ENCODE data around the gene JAKMIP1. TPM values are rescaled to one million over a fixed set of nuclear protein-coding genes. Genes with fewer than 3 reads are reported as not detected.
A peak's percentile ranks its signal among the peaks of the same experiment; 100 is the strongest.

Gene JAKMIP1
- total RNA-seq, 1 experiment from 2014 or later: not detected

DNA sequence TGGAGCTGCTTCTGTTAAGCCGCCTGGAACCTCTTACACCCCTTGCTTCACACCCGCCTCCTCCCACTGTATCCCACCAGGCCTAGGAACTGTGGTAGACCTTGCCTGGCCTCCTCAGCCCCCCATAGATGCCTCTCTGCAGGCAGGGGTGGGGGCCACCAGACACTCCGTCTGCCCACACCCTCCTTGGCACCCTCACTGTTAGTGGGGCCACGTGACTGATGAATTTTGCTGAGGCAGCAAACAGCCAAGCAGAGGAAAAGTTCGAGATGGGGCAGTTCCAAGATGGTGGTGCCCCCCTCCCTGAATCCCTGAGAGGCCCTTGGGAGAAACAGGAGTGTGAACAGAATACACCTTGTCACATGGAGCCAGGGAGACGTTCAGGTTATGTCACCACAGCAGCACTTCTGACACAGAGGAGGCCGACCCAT, 141.0 kb downstream of the JAKMIP1 start:
- no peak for DNase-seq
- Histone ChIP-seq H3K27me3 (no peaks in the 10 kb centered on the region), H3K4me3 (no peak overlapping the region), H3K9me3 (no peaks in the 10 kb centered on the region), H3K36me3 (no peaks in the 10 kb centered on the region)

DNA sequence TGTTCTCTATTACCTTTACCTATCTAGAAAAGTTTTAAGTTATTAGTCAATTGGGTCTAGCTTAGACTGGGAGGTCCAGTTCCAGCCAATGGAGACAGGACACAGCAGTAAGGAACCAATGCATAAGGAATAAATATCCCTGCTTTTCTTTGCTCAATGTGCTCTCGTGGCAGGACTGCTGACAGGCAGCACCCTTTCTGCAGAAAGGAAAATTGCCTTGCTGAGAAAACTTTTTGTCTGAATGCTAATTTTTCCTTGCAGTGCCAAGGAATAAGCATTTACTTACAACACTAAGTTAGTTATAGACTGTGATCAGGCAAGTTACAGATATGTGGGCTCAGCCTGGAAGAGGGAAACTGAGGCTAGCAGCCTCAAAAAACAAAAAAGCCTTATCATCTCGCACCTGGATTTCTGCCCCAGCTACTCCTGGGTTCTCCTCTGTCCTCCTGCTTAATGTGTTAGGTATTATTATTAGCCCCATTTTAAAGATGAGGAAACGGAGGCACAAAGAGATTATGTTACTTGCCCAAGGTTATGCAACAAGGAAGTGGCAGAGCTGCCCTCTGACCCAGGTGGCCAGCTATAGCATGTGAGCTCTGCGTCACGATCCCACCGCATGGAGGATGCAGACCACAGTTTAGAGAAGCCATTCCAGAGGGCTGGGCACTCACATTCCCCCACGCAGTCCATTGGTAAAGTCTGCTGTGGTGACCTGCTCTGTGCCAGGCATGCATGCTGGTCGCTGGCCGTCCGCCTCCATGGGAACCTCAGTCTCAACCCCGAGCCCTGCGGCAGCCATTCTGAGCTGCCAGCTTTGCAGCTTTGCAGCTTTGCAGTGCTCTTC, 141.6 kb downstream of the JAKMIP1 start:
- no peaks in the 10 kb centered on the region for H3K27me3 ChIP-seq
- H3K4me3 ChIP-seq: no peak overlapping the region
- DNase-seq: no peak
- no peaks in the 10 kb centered on the region for H3K36me3 ChIP-seq
- H3K9me3 ChIP-seq: no peaks in the 10 kb centered on the region

DNA sequence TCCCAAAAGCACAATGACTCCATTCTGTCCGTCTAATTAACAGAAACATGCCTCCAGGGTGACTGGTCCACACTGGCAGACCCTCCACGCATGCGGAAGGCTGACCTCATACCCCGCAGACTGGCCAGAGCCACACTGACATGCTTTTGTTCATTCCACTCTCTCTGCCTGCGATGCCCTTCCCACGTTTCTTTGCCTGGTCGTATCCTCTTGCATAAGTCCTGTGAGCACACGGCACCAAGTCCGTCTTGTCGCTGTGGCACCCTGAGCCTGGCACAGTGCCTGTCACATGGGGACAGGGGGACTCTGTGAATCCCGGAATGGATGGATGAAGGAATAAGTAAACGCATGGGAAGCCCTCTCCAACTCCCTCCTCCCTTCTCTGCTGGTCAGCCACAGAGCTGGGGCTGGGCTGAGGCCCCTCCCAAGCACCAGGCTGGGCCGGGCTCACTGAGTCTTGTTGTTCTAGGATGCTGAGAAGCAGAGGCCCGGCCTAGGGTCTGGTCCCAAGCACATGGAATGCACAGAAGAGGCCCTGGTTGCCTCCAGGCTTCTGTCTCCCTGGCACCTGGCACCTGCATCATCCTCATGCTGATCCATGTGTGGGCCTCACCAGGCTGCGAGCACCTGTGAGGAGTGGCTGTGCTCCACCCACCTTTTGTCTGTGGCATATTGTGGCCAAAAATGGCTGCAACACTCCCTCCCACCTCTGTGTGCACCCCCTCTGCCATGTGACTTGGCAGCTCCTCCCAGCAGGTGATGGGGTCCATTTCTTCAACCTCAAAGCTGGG, 143.2 kb downstream of the JAKMIP1 start:
- Histone ChIP-seq H3K36me3 (no peaks in the 10 kb centered on the region), H3K4me3 (no peak overlapping the region), H3K9me3 (no peaks in the 10 kb centered on the region), H3K27me3 (no peaks in the 10 kb centered on the region)
- DNase-seq: no peak

DNA sequence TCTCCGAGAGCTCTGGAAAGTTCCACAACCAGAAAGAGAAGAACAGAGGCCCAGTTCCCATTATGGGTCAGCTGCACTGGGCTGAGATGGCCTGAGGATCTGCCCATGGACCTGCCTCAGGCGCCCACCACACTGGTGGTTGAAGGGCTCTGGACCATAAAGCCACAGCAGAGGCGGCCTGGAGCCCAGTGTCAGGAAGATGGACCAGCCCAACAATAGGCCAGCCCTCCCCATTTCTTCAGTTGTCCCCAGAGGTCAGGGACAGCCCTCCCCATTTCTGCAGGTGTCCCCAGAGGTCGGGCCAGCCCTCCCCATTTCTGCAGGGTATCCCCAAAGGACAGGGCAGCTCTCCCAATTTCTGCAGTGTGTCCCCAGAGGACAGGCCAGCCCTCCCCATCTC, 144.9 kb downstream of the JAKMIP1 start:
- DNase-seq: no peak
- H3K27me3 ChIP-seq: no peaks in the 10 kb centered on the region
- no peaks in the 10 kb centered on the region for H3K9me3 ChIP-seq
- no peaks in the 10 kb centered on the region for H3K36me3 ChIP-seq
- H3K4me3 ChIP-seq: no peak overlapping the region

DNA sequence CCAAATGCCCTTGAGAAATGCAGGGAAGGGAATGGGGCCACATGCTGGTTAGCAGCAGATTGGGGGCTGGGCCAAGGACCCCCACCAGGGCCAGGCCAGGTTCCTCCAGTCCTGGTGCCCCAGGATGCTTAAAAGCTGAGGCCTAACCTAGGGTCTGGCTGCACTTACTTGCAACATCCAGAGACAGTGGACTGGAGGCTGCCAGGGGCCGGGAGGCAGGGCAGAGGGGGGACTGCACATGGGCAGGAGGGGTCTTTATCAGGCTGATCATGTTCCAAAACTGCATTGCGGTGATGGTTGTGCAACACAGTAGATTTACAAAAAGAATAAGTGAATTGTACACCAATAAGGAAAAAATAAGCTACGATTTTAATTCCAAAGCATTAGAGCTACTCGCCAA, 145.3 kb downstream of the JAKMIP1 start:
- H3K36me3 ChIP-seq: no peaks in the 10 kb centered on the region
- H3K27me3 ChIP-seq: no peaks in the 10 kb centered on the region
- H3K9me3 ChIP-seq: no peaks in the 10 kb centered on the region
- H3K4me3 ChIP-seq: no peak overlapping the region
- DNase-seq: no peak

DNA sequence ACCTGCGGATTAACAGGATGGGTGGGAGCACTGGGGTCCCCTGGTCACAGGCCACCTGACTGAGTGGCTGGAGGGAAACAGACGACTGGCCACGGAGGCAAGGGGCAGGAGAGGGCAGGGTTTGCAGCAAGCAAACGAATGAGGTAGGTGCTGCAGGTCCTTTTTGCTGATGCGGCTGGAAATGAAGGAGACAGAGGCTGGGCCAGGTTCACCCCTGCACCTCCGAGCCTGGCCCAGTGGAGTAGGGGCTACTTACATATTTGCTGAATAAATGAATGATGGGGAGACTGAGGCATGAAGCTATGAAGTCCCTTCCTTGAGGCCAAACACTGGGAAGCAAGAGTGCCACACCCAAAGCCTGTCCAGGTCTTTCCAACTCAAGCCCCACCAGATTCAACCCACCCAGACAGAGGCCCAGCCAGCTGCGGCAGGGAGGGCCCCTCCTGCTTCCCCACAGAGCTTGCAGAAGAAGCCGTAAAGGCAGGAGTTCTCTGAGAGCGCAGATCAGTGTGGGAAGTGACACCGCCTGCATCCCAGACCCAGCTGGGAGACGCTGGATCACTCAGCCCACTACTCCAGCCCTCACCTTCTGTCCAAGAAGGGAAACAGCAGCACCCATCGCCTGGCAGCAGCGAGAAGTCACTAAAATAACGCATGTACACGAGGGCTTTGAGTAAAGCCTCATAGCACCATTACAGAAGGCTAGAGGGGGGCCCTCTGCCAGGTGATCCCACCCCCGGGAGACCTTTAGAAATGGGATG, 146.0 kb downstream of the JAKMIP1 start:
- Histone ChIP-seq H3K4me3 (no peak overlapping the region), H3K27me3 (no peaks in the 10 kb centered on the region), H3K9me3 (no peaks in the 10 kb centered on the region), H3K36me3 (no peaks in the 10 kb centered on the region)
- no peak for DNase-seq

DNA sequence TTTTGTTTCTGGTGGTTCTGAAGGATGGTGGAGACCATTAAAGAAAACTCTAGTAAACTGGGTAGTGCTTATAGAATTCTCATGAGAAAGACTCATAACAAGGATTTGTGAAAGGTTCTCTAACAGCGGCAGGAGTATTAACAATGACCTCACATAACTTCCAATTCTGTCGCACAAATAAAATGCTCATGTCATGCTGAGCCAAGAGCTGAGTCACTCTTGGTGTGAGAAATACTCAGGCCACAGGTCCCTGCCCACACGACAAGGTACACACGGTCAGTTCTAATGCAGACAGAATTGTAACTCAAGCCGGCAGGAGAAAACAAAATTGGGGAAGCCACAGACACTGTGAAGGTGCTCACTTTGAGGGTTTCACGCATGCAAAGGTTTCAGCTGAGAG, 147.7 kb downstream of the JAKMIP1 start:
- Histone ChIP-seq H3K27me3 (no peaks in the 10 kb centered on the region), H3K36me3 (no peaks in the 10 kb centered on the region), H3K4me3 (no peak overlapping the region), H3K9me3 (no peaks in the 10 kb centered on the region)
- no peak for DNase-seq

DNA sequence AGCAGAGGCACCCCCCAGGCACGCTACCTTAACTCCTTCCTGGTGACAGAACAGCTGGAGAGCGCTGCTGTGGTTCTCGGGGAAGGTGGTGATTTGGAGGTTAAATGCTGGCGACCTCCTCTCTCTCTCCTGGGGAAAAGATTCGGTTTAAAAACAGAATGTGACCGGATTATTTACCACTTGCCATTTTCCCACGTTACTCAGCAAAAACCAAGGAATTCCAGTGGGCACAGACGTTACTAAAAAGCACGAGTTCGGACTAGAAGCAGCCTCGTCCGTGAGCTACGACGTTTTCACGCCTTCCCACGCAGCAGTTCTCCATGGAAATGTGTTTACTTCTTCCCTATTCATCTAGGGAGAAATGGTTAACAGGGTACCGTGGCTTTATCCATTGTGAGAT, 149.8 kb downstream of the JAKMIP1 start:
- no peaks in the 10 kb centered on the region for H3K27me3 ChIP-seq
- H3K36me3 ChIP-seq: no peaks in the 10 kb centered on the region
- H3K9me3 ChIP-seq: no peaks in the 10 kb centered on the region
- no peak overlapping the region for H3K4me3 ChIP-seq
- DNase-seq: no peak

DNA sequence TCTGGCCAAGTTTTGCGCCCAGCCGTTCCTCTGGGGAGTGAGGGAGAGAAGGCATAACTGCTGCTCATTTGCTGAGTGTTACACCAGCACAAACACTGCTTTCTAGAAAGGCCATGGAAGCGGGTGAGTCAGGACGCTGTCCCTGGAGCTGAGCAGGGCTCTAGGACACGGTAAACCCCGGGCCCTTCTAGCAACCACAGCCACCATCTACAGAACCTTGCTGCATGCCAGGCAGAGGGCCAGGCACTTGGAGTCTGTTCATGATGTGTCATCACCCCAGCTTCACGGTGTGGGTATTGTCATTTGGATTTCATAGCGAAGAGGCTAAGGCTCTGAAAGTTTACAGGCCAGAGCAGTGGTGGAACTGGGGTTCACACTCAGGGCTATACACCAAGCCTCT, 150.4 kb downstream of the JAKMIP1 start:
- Histone ChIP-seq H3K4me3 (no peak overlapping the region), H3K36me3 (no peaks in the 10 kb centered on the region), H3K27me3 (no peaks in the 10 kb centered on the region), H3K9me3 (no peaks in the 10 kb centered on the region)
- peak; percentile 46 for DNase-seq

DNA sequence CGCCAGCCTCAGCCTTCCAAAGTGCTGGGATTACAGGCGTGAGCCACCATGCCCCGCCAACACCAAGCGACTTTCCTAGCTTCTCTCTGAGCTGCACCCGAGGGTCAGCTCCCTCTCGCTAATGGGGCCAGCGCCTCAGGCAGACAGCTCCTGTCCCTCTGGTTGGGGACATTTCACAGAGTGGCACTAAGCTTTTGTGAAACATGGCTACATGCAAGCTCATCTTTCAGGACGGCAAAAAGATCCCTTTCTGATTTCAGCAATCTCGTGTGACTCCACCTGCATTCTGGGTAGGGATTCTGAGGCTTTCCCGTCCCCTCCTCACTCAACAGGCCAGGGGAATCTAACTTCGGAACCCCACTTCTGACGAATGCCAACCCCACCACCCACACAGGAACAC, 151.1 kb downstream of the JAKMIP1 start:
- H3K9me3 ChIP-seq: no peaks in the 10 kb centered on the region
- H3K36me3 ChIP-seq: no peaks in the 10 kb centered on the region
- no peak for DNase-seq
- no peak overlapping the region for H3K4me3 ChIP-seq
- H3K27me3 ChIP-seq: no peaks in the 10 kb centered on the region

DNA sequence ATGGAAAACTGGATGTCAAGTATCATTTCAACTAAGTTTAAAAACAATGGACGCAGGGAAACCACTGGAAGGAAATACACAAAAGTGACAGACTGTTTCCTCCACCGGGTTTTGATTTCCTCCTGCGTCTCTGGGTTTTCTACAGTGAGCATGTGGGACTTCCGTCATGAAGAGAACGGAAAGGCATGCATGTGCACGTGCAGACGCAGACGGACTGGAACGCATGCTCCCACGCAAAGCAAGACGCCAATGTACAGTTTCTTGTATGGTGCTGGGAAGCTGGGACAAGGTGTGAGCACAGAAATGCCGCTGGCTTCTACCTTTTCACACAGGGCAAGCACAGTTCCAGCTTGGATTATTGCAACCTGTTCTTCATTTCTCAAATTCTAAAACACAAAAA, 151.8 kb downstream of the JAKMIP1 start:
- H3K4me3 ChIP-seq: no peak overlapping the region
- DNase-seq: no peak
- no peaks in the 10 kb centered on the region for H3K27me3 ChIP-seq

DNA sequence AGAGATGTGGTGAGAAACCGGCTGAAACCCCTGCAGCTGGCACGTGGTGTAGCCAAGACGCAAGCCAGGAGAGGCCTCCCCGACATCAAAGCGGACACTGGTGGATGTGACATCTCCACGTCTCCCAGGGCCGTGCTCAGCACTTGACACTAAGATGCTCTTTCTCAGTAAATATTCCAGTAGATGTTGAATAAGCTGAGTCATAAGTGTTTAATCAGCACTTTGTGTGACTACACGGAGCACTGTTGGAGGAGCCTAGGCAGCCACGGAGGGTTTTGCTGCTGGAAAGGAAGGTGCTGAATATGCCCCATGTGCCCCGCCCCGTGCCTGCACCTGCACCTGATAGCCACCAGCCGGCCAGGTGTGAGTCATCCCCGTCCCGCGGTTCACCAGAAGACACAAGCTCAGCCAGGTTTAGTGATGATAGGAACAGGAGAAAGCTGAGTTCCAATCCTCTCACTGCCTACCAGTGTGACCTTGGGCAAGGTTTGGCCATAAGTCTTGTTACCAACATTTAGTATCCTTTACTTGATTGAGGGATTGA, 153.1 kb downstream of the JAKMIP1 start:
- Histone ChIP-seq H3K36me3 (no peaks in the 10 kb centered on the region), H3K9me3 (no peaks in the 10 kb centered on the region)
- DNase-seq: no peak

More for the DNA sequence above, 151.8 kb downstream of the JAKMIP1 start:
- Histone ChIP-seq H3K9me3 (no peaks in the 10 kb centered on the region), H3K36me3 (no peaks in the 10 kb centered on the region)

DNA sequence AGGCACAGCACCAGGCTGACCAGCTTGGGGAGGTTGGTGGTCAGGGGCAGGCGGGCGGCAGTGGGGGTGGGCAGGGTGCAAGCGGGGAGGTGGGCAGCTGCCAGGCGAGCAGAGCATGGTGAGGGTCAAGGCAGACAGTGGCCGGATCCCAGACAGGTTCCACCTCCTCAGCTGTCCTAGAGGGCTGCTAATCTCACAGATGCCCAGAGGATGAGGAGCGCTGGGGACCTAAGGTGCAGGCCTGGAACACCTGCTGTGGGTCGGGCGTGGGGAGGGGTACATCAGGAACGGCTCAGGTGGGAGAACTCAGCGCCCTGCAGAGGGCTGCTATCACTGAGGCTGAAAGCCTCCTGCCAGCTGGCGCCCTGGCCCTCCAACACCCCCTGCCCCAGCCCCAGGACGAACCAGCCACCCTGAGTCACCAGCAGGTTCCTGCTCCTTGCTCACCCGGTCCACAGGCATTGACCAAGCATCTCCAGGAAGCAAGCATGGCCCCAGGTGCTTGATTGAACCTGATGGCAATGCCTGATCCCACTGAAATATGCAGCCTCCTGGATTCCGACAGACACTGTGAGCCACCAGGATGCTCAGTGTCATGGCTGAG, 153.7 kb downstream of the JAKMIP1 start:
- Histone ChIP-seq H3K36me3 (no peaks in the 10 kb centered on the region), H3K27me3 (no peaks in the 10 kb centered on the region), H3K4me3 (no peak overlapping the region), H3K9me3 (no peaks in the 10 kb centered on the region)
- DNase-seq: no peak

More for the DNA sequence above, 153.1 kb downstream of the JAKMIP1 start:
- H3K27me3 ChIP-seq: no peaks in the 10 kb centered on the region
- H3K4me3 ChIP-seq: no peak overlapping the region

DNA sequence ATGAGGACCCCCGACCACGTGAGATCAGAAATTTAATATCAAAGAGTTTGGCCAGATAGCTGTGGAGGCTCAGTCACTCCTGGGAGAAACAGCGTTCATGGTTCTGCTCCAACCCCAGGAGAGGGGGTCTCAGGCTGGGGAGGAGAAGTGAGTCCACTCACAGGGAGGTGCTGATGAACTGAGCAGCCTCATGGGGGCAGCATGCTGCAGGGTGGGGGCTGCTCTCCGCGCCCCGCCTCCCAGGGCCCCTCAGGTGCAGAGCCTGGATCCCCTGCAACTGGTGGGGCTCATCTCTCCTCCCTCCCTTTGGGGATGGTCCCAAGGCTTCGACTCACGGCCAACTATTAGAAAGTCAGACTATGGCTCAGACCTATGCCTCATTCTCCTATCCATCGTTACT, 155.5 kb downstream of the JAKMIP1 start:
- Histone ChIP-seq H3K36me3 (no peaks in the 10 kb centered on the region), H3K27me3 (no peaks in the 10 kb centered on the region), H3K4me3 (no peak overlapping the region), H3K9me3 (no peaks in the 10 kb centered on the region)
- no peak for DNase-seq

DNA sequence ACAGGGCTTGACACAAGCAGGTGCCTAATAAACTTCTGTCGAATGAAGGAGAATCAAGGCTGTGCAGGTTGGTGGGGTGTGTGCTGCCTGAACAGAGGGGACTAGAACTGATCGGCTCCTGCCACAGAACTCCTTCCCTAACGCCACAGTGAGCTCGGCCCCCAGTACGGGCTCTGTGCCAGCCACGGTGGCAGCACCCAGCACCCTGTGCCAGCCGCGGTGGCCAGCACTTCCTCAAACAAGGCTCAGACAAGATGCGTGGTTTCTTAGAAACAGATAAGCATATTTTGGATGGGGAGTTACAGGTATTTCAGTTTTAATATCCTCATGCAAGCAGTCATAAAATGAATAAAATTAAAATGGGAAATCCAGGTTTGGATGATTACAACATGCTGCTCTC, 156.1 kb downstream of the JAKMIP1 start:
- H3K27me3 ChIP-seq: no peaks in the 10 kb centered on the region
- DNase-seq: no peak
- no peaks in the 10 kb centered on the region for H3K36me3 ChIP-seq
- H3K9me3 ChIP-seq: no peaks in the 10 kb centered on the region
- no peak overlapping the region for H3K4me3 ChIP-seq

DNA sequence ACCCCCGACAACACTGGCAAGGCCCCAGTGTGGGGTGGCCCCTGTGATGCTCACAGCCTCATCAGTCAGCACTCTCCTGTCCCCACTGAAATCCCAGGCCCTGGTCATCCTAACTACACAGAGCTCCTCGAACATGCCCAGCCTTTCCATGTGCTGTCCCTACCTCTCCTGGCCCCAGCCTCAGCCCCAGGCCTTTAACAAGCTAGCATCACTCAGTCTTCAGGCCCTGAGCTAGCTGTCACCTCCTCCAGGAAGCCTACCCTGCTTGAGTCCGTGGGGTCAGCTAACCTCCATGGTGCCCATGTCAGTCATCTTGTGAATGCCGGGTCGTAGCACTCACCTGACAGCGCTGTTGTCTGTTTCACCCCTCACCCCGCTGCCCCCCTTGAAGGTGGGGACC, 156.5 kb downstream of the JAKMIP1 start:
- H3K27me3 ChIP-seq: no peaks in the 10 kb centered on the region
- H3K4me3 ChIP-seq: no peak overlapping the region
- no peaks in the 10 kb centered on the region for H3K36me3 ChIP-seq
- H3K9me3 ChIP-seq: no peaks in the 10 kb centered on the region
- DNase-seq: no peak

Data from MG63 (cell line).